Measurements from ENCODE around the gene APOF.
"Not testable (repeated sequence)": the region's sequence is repeated elsewhere in the genome, so short reads cannot be mapped to it uniquely, and the experiment has no call there.

Gene APOF

DNA sequence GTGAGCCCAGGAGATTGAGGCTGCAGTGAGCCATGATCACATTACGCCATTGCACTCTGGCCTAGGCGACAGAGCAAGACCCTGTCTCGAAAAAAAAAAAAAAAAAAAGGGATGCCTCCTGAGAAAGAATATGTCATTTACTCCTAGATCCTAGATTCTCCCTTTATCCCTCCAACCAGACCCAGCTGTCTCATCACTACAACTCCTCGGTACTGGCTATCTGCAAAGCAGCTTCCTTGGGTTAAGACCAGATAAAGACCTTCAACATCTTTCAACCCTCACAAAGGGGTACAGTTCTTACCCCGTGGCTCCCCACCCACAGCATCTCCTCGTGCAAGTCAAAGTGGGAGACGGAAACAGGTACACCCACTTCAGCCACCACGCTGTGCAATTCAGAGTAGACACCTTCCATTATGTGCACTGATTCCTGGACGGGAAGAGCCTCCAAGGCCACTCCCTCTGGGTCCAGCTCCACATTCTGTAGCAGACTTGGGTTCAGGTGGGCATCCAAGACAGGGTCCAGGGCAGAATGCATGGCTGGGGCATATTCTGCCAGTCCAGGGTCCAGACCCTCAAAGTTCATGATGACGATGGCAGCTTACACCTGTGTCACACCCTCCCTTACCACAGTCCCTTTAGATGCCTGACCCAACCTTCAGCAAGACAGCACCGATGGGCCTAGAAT is 30.0 kb downstream of the APOF start:
- DNase-seq (ENCODE audit: low read depth in 2 of 2): no peak

GRCh38 chr12:56330936-56331490 is 31.6 kb downstream of the APOF start:
- DNase-seq (ENCODE audit: low read depth in 2 of 2): no peak

DNA sequence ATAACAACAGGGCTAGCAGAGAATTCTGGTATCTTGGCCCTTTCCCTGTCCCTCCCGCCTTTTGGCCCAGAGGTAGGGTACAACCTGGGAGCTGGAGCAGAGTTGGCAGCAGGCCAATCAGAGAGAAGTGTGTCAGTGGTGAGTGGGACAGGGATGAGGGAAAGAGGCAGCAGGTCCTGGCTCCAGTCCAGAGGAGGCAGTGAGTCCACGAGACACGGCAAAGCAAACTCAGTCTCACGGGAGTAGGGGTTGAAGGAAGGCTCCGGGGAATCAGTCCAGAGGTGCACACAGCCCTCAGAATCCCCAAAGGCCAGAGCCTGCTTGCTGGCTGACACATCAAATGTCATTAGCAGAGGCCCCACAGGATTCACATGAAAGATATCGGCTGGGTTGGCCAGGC is 36.1 kb downstream of the APOF start:
- no peak for DNase-seq (ENCODE audit: low read depth in 2 of 2)

- no peak for DNase-seq (ENCODE audit: low read depth in 2 of 2)
Measured at GRCh38 chr12:56326126-56326525, 36.5 kb downstream of the APOF start.

GRCh38 chr12:56324206-56324605 is 38.5 kb downstream of the APOF start:
- no peak for DNase-seq (ENCODE audit: low read depth in 2 of 2)

GRCh38 chr12:56321610-56322009 is 41.0 kb downstream of the APOF start:
- not testable (repeated sequence) for DNase-seq (ENCODE audit: low read depth in 2 of 2)

- no peak for DNase-seq (ENCODE audit: low read depth in 2 of 2)
Measured at GRCh38 chr12:56321027-56321426, 41.6 kb downstream of the APOF start.

- DNase-seq (ENCODE audit: low read depth in 2 of 2): no peak
Measured at GRCh38 chr12:56317675-56318074, 45.0 kb downstream of the APOF start.

GRCh38 chr12:56315622-56316473 is 46.8 kb downstream of the APOF start, which contains the start of gene CNPY2:
Gene CNPY2, minus strand, starts transcription at chr12:56315988. Its CDS starts 771 bp downstream, at chr12:56315217.
- DNase-seq (ENCODE audit: low read depth in 2 of 2): peak; percentile 89 to 95

- DNase-seq (ENCODE audit: low read depth in 2 of 2): no peak
Measured at GRCh38 chr12:56315249-56315621, 47.4 kb downstream of the APOF start.

DNA sequence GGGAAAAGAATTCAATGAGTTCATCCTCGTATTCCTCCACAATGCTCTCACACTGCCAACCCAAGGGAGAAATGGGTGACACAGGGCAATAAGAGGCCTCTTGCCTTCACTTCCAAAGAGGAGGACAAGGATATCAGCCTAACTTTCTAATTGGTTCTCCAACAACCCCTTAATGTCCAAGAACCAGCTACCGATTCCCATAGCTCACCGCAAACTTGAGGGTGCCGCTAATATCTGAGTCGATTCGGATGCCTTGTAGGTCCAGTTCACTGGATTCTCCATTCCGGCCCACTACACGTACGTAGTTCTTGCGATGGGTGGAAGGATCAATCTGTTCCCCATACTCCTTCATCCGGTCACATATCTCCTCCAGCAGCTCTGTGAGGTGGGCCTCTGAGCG is 51.7 kb downstream of the APOF start:
- no peak for DNase-seq (ENCODE audit: low read depth in 2 of 2)

Measured in stimulated activated CD8-positive, alpha-beta memory T cell treated with anti-CD3 and anti-CD28 coated beads, Interleukin-2, amount 100 ng/mL, for 48 hours (primary cell).